ENCODE results near the gene FADS6.

FADS6 gene

GRCh38 chr17:74866198-74866835, 27.1 kb downstream of the FADS6 start:
- no peak for DNase-seq

GRCh38 chr17:74865504-74866197, 27.8 kb downstream of the FADS6 start:
- DNase-seq: no peak

GRCh38 chr17:74864866-74865395, 28.5 kb downstream of the FADS6 start:
- peak in 12 of 14 donors; percentile 15 to 81 (median 62) for DNase-seq

- no peak for DNase-seq
Observed at GRCh38 chr17:74864297-74864865, 29.1 kb downstream of the FADS6 start.

- peak in 1 of 14 donors; percentile 36 for DNase-seq
Observed at GRCh38 chr17:74863420-74864296, 29.8 kb downstream of the FADS6 start.

- no peak for DNase-seq
Observed at GRCh38 chr17:74862919-74863318, 30.5 kb downstream of the FADS6 start.

- DNase-seq: peak in 12 of 14 donors; percentile 11 to 86 (median 47)
Observed at GRCh38 chr17:74862108-74862901, 31.1 kb downstream of the FADS6 start.

- DNase-seq: no peak
Observed at GRCh38 chr17:74861662-74862107, 31.7 kb downstream of the FADS6 start.

GRCh38 chr17:74860872-74861661, 32.4 kb downstream of the FADS6 start:
- DNase-seq: peak in 1 of 14 donors; percentile 47

GRCh38 chr17:74860229-74860871, 33.1 kb downstream of the FADS6 start:
- DNase-seq: peak in 2 of 14 donors; percentile 11 to 52

- DNase-seq: no peak
Observed at GRCh38 chr17:74859459-74860228, 33.8 kb downstream of the FADS6 start, which contains the start of gene GRIN2C. Gene GRIN2C (minus strand): TSS chr17:74859885. CDS start chr17:74855092, 4,793 bp downstream.

GRCh38 chr17:74858672-74859458, 34.6 kb downstream of the FADS6 start:
- DNase-seq: peak in 2 of 14 donors; percentile 8 to 63

GRCh38 chr17:74857191-74857590, 36.2 kb downstream of the FADS6 start:
- DNase-seq: peak in 1 of 14 donors; percentile 45

- peak in 1 of 14 donors; percentile 87 for DNase-seq
Observed at GRCh38 chr17:74856112-74856511, 37.3 kb downstream of the FADS6 start.

GRCh38 chr17:74855323-74855722, 38.1 kb downstream of the FADS6 start:
- no peak for DNase-seq

GRCh38 chr17:74854792-74855191, 38.6 kb downstream of the FADS6 start:
- DNase-seq: no peak

- DNase-seq: peak in 1 of 14 donors; percentile 74
Observed at GRCh38 chr17:74853669-74854068, 39.8 kb downstream of the FADS6 start.

GRCh38 chr17:74853048-74853397, 40.4 kb downstream of the FADS6 start:
- no peak for DNase-seq
